H7 (cell line): ENCODE measurements around the gene LEFTY1. TPM values are rescaled to one million over a fixed set of nuclear protein-coding genes. Genes with fewer than 3 reads are reported as not detected.

ENCODE experiments used
- DNase-seq: peaks from one replicate; pipeline ENCODE4 v3.0.0; 2012
- H3K27me3 ChIP-seq: 2 replicates; pipeline ENCODE4 v1.6.0; 2011; ENCODE audit warnings: mild to moderate bottlenecking, low read length; ENCODE audit not compliant: control insufficient read depth, insufficient read depth
- H3K36me3 ChIP-seq: replicated peaks from 2 replicates; pipeline ENCODE4 v1.5.1; 2011; ENCODE audit warnings: low read length; ENCODE audit not compliant: control insufficient read depth, insufficient read depth
- H3K4me3 ChIP-seq: 2 replicates; pipeline ENCODE4 v1.5.1; 2011; ENCODE audit warnings: low read depth, mild to moderate bottlenecking, control low read depth, low read length, moderate library complexity; ENCODE audit not compliant: insufficient read depth
- total RNA-seq: library from RNA; depleted of rRNA; stranded (reverse); fragments of >200 nt; shearing (Covaris generic); gene quantifications from 2 replicates; pipeline ENCODE4 v1.2.3, GENCODE V29; 2014

The LEFTY1 gene
- total RNA-seq, 1 experiment from 2014 or later = 3,860 TPM

DNA sequence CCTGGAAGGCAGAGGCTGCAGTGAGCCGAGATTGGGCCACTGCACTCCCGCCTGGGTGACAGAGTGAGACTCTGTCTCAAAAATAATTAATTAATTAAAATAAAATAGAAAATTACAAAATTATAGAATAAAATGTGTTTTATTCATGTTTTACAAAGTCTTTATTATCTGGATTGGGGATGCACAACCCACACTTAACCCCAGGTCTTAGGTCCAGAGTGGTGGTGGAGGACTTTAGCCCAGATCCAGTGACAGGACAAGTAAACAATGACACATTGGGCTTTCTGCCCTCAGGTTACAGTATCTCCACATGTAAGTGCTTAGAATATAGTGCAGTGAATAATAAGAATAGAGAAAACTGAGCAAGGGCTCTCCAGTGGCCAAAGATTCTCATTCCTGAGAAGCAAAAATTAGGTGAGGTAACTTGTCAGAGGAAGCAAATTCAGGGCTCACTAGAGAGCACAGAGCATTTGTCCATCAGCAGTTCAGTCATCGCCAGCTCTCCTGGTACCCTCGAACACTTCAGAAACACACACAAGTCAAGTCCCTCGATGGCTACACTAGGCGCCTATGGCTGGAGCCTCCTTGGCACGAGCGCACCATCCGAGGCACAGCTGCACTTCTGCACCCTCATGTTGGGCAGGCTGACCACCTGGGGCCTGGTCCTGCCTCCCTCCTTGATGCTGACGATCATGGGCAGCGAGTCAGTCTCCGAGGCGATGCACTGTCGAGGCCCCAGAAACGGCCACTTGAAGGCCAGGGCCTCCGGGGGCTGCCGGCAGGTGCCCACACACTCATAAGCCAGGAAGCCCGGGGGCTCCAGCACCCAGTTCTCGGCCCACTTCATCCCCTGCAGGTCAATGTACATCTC is 2.6 kb downstream of the LEFTY1 start:
- no peaks in the 10 kb centered on the region for H3K27me3 ChIP-seq
- H3K4me3 ChIP-seq = peak overlapping the region; percentile 99
- no peak for DNase-seq
- peaks cover 11% of the 10 kb centered on the region for H3K36me3 ChIP-seq

DNA sequence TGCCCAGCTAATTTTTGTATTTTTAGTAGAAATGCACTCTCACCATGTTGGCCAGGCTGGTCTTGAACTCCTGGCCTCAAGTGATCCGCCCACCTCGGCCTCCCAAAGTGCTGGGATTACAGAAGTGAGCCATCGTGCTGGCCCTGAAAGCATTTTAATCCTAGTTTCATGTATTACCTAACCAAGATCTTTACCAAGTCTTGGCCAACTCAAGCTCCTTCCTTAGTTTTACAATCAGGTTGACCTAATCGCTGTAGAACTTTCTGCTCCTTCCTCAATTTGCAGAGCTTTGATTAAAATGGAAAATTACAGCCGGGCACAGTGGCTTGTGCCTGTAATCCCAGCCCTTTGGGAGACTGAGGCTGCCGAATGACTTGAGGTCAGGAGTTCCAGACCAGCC is 3.6 kb downstream of the LEFTY1 start:
- Histone ChIP-seq H3K4me3 (no peak overlapping the region), H3K36me3 (peaks cover 14% of the 10 kb centered on the region), H3K27me3 (no peaks in the 10 kb centered on the region)
- no peak for DNase-seq

DNA sequence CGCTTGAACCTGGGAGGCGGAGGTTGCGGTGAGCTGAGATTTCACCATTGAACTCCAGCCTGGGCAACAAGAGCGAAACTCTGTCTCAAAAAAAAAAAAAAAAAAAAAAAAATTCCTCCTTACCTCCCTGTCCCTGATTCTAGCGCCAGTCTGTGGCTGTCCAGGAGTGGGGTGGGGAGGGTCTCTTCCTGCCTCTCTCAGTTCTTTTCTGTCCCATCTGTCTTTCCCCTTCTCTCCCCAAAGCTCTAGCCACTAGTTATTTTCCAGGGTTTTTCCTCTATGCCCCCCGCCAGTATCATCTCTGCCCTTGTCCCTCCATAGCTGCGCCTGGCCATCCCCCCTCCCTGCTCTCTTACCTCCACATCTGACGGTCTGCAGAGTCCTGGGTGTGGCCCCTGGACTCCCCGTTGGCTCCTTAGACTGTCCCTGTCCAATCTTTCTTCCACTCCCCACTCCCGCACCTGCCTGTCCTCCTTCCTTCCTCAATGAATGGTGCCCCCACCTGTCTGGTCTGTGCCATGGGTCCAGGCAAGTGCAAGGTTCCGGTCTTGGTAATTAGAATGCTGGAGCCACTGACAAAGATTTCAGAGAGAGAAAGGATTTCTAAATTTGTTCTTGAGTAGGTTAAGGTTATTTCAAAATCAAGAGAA is 5.2 kb downstream of the LEFTY1 start:
- H3K4me3 ChIP-seq = peak overlapping the region; percentile 97
- H3K27me3 ChIP-seq = no peaks in the 10 kb centered on the region
- DNase-seq = no peak
- peaks cover 25% of the 10 kb centered on the region for H3K36me3 ChIP-seq

DNA sequence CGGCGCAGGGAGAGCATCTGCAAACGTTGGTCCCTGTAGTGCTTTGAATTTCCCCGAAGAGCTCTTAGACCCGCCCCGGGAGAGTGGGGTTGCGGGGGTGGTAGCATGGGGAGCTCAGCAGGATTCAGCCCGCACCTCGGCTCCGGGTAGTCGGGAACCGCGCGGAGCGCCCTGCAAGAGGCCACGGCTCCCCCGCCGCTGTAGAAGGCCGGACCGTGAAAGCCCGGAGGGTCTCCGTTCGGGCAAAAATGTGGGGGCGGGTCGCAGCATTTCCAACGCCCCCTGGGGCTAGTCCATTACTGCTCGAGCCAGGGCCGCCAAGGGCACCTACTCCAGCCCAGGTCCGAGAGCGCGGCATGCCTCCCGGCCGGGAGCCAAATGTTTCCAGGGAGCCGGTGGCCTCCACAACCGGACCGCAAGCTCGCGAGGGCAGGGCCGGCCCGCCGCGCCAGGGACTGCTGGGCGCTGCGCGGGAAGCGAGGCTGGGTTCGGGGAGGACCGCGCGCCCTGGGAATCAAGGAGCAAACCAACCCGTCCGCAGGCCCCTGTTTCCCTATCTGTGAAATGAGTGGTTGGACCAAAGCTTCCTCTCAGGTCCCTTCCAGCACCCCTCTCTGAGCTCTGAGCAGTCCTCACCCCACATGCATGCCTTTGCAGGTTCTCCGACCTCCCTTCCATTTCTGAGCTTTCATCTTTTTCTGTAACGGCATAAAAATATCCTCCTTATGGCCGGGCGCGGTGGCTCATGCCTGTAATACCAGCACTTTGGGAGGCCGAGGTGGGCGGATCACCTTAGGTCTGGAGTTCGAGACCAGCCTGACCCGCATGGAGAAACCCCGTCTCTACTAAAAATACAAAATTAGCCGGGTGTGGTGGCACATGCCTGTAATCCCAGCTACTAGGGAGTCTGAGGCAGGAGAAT is 6.0 kb downstream of the LEFTY1 start:
- Histone ChIP-seq H3K27me3 (no peaks in the 10 kb centered on the region), H3K36me3 (peaks cover 25% of the 10 kb centered on the region), H3K4me3 (peak overlapping the region; percentile 97)
- DNase-seq = peak; percentile 81

DNA sequence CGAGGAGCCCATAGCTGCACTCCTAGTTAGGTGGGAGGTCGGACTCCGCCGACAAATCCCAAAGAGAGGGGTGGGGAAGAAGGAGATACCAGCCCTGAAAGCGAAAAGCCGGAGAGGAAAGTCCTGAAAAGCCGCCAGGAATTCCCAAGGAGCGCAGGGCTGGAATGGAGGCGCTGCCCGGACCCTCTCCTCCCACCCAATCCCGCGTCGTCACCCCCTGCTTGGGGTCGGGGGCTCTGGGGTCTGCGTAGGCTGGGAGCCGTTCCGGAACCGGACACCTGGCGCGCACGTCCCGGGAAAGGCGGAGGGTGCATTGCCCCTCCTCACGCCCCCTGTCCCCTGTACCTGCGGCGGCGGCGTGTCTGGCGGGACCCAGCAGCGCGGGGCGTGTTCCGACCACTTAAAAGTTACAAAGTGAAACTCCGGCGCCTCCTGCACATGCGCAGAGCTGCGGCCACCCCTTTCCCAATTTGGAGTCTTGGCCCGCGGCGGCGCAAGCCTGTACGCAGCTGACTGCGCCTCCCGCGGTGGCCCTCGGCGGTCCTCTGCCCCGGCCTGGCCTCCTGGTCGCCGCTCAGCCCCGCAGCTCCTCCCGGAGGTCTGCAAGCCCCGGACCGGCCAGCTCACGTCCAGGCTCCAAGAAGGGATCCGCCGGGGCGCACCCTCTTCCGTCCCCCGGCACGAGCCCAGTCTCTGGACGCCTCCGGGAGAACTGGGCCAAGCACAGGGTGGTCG is 6.8 kb downstream of the LEFTY1 start, which contains the start of gene TMEM63A:
TMEM63A (minus strand) TSS at position 422 of the 735 bp plus-strand sequence. CDS start 4,800 bp downstream, outside the sequence.
- H3K27me3 ChIP-seq = no peaks in the 10 kb centered on the region
- peaks cover 28% of the 10 kb centered on the region for H3K36me3 ChIP-seq
- peak within 1 kb of the TSS; percentile 97 for H3K4me3 ChIP-seq
- peak; percentile 98 for DNase-seq

DNA sequence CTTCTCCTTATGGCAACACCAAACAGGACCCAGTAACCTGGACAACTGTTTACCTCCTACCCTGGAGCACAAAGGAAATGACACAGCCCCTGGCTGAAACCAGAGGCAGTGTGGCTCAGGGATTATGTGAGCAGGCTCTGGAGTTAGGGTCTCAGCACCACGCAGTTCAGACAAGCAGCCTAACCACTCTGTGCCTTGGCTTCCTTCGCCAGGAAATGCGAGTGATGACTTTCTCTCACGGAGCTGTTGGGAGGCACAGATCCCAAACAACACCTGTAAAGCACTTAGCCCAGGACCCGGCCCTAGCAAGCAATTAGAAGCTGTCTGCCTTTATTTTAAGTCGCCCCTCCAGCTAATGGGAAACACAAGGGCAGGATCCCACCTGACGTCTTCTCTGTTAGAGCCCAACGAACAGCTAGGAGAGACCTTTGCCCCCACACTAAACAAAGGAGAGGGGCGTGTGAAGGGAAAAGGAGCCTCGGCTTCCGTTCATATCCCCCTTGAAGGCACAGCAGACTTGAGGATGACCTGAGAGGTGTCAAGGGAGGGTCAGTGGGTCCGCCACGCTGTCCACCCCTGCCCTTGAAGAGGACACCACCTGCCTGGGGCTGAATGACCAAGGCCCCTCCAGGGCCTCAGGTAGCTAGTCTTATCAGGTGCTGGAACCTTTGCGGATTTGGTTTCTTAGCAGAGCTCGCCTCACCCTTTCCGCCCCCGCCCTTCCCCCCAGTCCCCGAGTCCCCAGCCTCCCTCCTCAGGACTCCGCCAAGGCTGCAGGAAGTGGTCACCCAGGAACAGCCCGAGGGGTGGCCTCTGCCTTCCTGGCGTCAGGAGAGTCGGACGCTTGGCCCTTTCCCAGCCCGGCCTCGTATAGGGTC is 7.6 kb downstream of the LEFTY1 start:
- DNase-seq = peak; percentile 77
- Histone ChIP-seq H3K36me3 (peaks cover 29% of the 10 kb centered on the region), H3K4me3 (peak overlapping the region; percentile 97), H3K27me3 (no peaks in the 10 kb centered on the region)

DNA sequence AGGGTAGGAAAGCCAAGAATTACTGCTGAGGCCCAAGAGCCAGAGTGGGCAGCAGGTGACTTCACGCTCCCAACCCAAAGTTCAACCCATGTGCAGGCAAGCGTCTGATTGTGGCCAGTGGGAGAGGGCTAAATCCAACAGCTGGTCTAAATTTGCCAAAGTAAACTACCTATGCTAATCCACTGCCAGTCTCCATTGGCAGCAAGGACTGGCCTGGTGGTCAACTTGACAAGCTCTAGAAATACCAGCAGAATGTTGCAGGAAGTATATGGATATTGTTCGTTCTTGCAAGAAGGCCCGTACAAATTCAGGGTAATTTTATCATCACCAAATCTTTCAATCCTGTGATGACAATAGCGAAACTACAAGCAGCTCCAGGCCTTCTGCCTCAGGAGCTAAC is 8.3 kb downstream of the LEFTY1 start:
- no peaks in the 10 kb centered on the region for H3K27me3 ChIP-seq
- peak overlapping the region; percentile 20; the same call in 1 of the 2 replicates for H3K4me3 ChIP-seq
- peaks cover 32% of the 10 kb centered on the region for H3K36me3 ChIP-seq
- DNase-seq = no peak

DNA sequence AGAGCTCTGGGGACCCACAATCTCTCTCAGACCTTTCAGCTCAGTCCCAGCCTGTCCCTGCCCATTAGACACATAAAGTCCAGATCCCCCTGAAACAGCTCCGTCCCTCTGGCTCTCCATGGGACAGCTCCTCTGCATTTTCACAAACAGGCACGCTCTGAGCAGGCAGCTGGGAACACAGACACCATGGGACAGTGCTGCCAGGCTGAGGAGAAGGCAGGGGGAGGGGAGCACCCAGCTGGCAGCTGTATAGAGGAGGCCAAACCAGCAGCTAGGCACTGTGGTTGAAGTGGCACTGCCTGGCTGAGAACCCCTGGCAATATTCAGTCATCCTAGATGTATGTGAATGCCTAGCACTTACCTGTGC is 8.7 kb downstream of the LEFTY1 start:
- DNase-seq = no peak
- peak overlapping the region; percentile 20; the same call in 1 of the 2 replicates for H3K4me3 ChIP-seq

DNA sequence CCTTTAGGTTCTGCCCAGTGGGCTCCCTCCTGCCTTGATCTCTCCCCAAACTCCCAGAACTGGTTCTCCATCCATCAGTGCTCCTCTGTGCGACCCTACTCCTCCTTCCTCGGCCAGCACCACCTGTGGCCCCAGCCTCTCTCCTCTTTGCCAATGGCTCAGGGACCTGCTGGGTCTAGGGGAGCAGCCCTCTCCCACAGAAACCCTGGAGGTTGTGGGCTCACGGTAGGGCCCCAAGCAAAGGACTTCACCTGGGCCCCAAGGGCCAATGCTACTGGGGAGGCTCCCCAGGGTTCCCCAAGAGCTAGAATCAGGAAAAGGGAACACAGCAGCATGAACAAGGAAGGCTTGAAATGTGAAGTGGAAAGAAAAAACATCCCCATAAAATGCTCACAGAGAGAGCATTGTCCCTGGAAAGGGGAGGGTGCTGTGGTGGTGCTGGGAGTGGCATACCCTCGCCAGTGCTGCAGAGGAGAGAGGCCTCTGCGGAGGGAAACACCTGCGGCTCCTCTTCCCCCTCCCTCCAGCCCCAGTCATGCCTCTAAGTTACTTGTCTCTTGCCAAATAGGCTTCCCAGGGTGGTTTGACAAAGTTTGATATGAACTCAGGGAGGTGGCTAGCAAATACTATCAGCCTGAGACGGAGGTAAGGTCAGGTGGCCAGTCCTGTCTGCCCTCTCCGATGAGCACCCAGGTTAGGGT is 9.3 kb downstream of the LEFTY1 start:
- Histone ChIP-seq H3K4me3 (peak overlapping the region; percentile 20; the same call in 1 of the 2 replicates), H3K36me3 (peaks cover 39% of the 10 kb centered on the region), H3K27me3 (no peaks in the 10 kb centered on the region)
- no peak for DNase-seq

More for the DNA sequence above, 8.7 kb downstream of the LEFTY1 start:
- Histone ChIP-seq H3K36me3 (peaks cover 36% of the 10 kb centered on the region), H3K27me3 (no peaks in the 10 kb centered on the region)

DNA sequence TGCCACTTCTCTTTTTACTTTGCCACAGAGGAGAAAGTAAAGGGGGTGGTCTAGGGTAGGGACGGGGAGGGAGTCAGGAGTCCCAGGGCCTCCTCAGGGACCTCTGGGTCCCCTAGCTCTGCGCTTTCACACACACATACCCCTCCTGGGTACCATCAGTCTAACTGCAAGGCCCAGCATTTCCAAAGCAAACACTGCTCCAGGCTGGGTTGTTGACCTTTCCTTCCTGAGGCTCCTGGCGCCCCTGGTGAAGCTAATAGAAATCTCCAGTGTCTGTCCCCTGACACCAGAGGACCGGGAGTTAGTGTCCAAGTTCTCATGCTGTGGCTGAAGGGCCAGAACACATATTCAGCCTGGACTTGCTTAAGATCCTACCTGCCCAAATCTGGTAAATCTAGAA is 10.7 kb downstream of the LEFTY1 start:
- DNase-seq = no peak
- Histone ChIP-seq H3K4me3 (no peak overlapping the region), H3K27me3 (no peaks in the 10 kb centered on the region), H3K36me3 (peaks cover 49% of the 10 kb centered on the region)

DNA sequence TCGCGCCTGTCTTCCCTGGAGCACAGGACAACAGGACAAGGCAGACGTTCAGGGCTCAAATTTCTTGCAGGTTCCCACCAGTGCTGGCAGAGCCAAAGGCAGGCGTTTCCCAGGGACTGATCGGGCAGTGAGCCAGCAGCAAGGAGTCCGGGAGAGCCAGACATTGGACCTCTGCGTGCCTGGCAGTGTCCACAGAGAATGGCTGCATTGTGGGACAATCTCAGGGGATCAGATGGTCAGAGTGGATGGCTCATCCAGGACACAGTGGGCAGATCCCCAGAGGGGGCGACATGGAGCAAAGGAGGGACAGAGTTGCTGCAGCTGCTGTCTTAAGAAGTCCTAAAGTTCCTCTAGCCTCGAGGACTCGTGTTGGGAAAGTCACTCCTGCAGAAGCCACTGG is 11.4 kb downstream of the LEFTY1 start:
- H3K27me3 ChIP-seq = no peaks in the 10 kb centered on the region
- peak; percentile 82 for DNase-seq
- no peak overlapping the region for H3K4me3 ChIP-seq
- peaks cover 52% of the 10 kb centered on the region for H3K36me3 ChIP-seq

DNA sequence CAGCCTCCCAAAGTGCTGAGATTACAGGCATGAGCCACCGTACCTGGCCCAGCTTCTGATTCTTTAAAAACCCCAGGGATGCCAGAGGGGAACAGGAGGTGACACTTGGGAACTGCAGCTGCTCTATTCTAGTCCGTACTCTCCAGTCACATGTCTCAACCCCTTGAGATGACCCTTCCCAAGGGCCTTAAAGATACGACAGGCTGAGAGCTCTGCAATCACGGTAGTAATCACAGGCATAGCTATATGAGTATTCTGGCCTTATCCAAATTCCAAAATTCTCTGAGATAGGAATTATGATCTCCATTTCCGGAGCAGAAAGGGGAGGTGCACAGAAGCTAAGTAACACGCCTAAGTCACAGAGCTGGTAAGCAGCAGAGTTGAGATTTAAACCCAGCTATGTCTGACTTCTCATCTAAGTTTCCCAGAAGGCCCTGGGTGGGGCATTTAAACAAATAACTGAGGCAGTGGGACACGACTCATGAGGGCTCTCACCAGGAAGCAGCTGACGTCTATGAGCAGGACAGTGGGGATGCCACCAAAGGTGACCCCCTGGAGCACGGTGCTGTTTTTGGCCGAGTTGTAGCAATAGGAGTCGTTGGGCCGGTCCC is 11.9 kb downstream of the LEFTY1 start:
- H3K4me3 ChIP-seq = no peak overlapping the region
- DNase-seq = no peak
- peaks cover 56% of the 10 kb centered on the region for H3K36me3 ChIP-seq
- no peaks in the 10 kb centered on the region for H3K27me3 ChIP-seq
